Hepatocyte (in vitro differentiated cells): Measurements from ENCODE around the gene SCFD2. TPM values are rescaled to one million over a fixed set of nuclear protein-coding genes. Genes with fewer than 3 reads are reported as not detected.

Experiments used
- DNase-seq: peaks from one replicate; pipeline ENCODE4 v3.0.0-alpha.2; 2016; ENCODE audit warnings: low spot score
- H2AFZ ChIP-seq: fragments of 200-600 bp; sonication (generic); 2 replicates; pipeline ENCODE4 v1.6.0; 2016; ENCODE audit warnings: antibody characterized with exemption, mild to moderate bottlenecking
- H3K27ac ChIP-seq: fragments of 200-600 bp; sonication (generic); 2 replicates; pipeline ENCODE4 v1.5.1; 2016; ENCODE audit warnings: mild to moderate bottlenecking
- H3K27me3 ChIP-seq: fragments of 200-600 bp; sonication (generic); 2 replicates; pipeline ENCODE4 v1.6.1; 2016
- H3K36me3 ChIP-seq: fragments of 200-600 bp; sonication (generic); replicated peaks from 2 replicates; pipeline ENCODE4 v1.5.1; 2016; ENCODE audit warnings: low read depth; ENCODE audit not compliant: insufficient read depth
- H3K4me1 ChIP-seq: fragments of 200-600 bp; sonication (generic); 2 replicates; pipeline ENCODE4 v1.5.1; 2016; ENCODE audit warnings: mild to moderate bottlenecking, moderate library complexity; ENCODE audit not compliant: insufficient read depth
- H3K4me2 ChIP-seq: fragments of 200-600 bp; sonication (generic); 2 replicates; pipeline ENCODE4 v1.6.0; 2016
- H3K4me3 ChIP-seq: fragments of 200-600 bp; sonication (generic); 2 replicates; pipeline ENCODE4 v1.5.1; 2016; ENCODE audit warnings: mild to moderate bottlenecking
- H3K79me2 ChIP-seq: fragments of 200-600 bp; sonication (generic); 2 replicates; pipeline ENCODE4 v1.6.0; 2017; ENCODE audit warnings: mild to moderate bottlenecking
- H3K9me2 ChIP-seq: fragments of 200-600 bp; sonication (generic); replicated peaks from 2 replicates; pipeline ENCODE4 v1.6.0; 2017; ENCODE audit warnings: mild to moderate bottlenecking; ENCODE audit not compliant: insufficient read depth
- H3K9me3 ChIP-seq: fragments of 200-600 bp; sonication (generic); 2 replicates; pipeline ENCODE4 v1.5.1; 2016; ENCODE audit warnings: low read depth, mild to moderate bottlenecking
- H4K20me1 ChIP-seq: fragments of 200-600 bp; sonication (generic); 2 replicates; pipeline ENCODE4 v1.6.0; 2016; ENCODE audit warnings: mild to moderate bottlenecking; ENCODE audit not compliant: insufficient read depth, poor library complexity, severe bottlenecking
- CTCF ChIP-seq: fragments of 200-600 bp; sonication (generic); IDR thresholded peaks from 2 replicates; pipeline ENCODE4 v1.5.1; 2016; ENCODE audit warnings: antibody characterized with exemption, mild to moderate bottlenecking; ENCODE audit not compliant: poor library complexity
- EZH2 ChIP-seq: fragments of 200-600 bp; sonication (generic); IDR thresholded peaks from 2 replicates; pipeline ENCODE4 v1.6.1; 2016; ENCODE audit warnings: antibody characterized with exemption, mild to moderate bottlenecking, borderline replicate concordance
- EZH2phosphoT487 ChIP-seq: fragments of 200-600 bp; sonication (generic); IDR thresholded peaks from one replicate; pipeline ENCODE4 v1.6.1; 2018; ENCODE audit warnings: antibody characterized with exemption, mild to moderate bottlenecking, low read depth, moderate library complexity; ENCODE audit not compliant: unreplicated experiment, severe bottlenecking
- WGBS: methylation state at CpG from one replicate; pipeline ENCODE4 v1.1.6; 2016; ENCODE audit warnings: low lambda C conversion rate; ENCODE audit errors: missing lambda C conversion rate; 5-methylcytosine and 5-hydroxymethylcytosine counted together
- polyA plus RNA-seq: library from polyadenylated mRNA; unstranded; fragments of >200 nt; fragmentation: Nextera tagmentation; extraction: Ambion mirVana; gene quantifications from 2 replicates; pipeline ENCODE4 v1.2.1, GENCODE V29; 2016
- total RNA-seq: library from RNA; depleted of rRNA; stranded (reverse); fragments of >200 nt; gene quantifications from 2 replicates; pipeline ENCODE4 v1.2.3, GENCODE V29; 2014

Gene SCFD2
- total and polyA plus RNA-seq, 2 experiments from 2014 or later: 8.4 to 15.7 TPM

DNA sequence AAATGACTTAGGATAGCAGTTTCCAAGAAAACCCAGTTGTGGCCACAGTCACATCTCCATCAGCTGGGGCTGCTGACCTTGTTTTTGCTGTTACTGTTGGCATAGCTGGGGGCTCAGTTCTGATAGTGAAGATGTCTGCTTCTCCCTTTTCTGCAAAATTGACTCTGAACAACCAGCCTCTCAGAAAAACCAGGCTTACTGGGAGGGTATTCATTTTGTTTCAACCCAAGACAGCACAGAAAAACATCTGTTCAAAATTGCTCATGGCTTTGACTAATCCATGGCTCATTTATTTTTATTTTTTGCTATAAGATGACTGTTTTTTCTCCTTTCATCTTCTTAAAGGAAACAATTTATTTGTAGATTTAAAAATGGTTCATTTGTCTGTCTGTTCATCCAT lies 450.7 kb downstream of the SCFD2 start:
- Histone ChIP-seq H3K27ac (peak overlapping the region; percentile 78), H3K4me1 (peaks cover 44% of the 10 kb centered on the region), H3K36me3 (no peaks in the 10 kb centered on the region), H3K79me2 (no peaks in the 10 kb centered on the region), H3K4me3 (no peak overlapping the region), H3K9me2 (no peaks in the 10 kb centered on the region), H3K4me2 (no peak overlapping the region), H2AFZ (no peak overlapping the region), H3K9me3 (no peaks in the 10 kb centered on the region), H4K20me1 (no peaks in the 10 kb centered on the region), H3K27me3 (no peaks in the 10 kb centered on the region)
- no peak for TF ChIP-seq EZH2
- no peak for TF ChIP-seq CTCF
- TF ChIP-seq EZH2phosphoT487: no peak
- DNase-seq: no peak

DNA sequence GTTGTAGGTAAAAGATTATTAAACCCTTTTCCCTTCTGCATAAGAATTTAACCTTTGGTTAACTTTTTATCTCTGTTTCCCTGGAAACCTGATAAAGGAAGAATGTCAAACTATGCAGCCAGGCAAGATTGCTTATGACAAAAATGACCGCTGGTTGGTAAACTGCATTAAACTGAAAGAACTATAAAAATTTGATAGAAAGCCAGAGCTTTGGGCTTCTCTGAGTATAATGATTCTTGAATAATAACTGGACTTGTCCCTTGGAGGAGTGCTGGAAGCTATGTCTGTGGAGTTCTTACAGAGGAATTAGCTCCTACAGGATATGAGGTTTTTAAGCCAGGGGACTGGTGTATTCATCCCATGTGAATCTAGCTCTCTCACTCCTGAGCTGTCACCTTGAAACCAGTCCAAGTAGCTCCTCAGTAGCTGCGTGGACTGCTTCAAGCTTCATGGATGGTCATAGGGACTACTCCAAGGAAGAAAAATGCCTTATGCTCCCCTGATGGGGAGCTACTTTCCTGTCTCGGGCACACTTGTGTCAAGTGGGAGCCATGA lies 451.7 kb downstream of the SCFD2 start:
- WGBS: 28% methylated on average over 3 of the region's 3 CpGs
- peak overlapping the region; percentile 61 for H3K4me2 ChIP-seq

DNA sequence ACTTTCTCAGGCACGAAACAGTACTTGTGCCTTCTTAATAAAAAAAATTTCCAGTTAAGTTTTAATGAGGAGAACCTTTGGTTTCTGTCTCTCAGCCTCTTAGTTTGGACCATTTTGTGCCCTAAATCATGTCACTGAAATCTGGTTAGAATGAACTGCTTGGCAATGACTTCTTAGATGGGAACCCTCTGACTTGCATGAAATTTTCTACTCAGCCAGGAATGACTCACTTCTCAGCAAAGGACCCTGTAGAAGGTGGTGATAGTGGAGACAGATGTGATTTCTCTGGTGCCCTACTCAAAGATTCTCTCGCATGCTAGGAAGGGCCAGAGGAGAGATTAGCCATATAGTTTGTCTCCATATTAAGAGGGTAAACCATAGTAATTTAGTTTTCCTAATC lies 453.3 kb downstream of the SCFD2 start:
- Histone ChIP-seq H3K27me3 (no peaks in the 10 kb centered on the region), H3K4me1 (peaks cover 49% of the 10 kb centered on the region), H4K20me1 (no peaks in the 10 kb centered on the region), H2AFZ (no peak overlapping the region), H3K4me3 (no peak overlapping the region), H3K79me2 (no peaks in the 10 kb centered on the region), H3K4me2 (no peak overlapping the region), H3K36me3 (no peaks in the 10 kb centered on the region), H3K27ac (peak overlapping the region; percentile 78), H3K9me2 (no peaks in the 10 kb centered on the region), H3K9me3 (no peaks in the 10 kb centered on the region)
- 90% methylated on average over 2 of the region's 2 CpGs for WGBS
- no peak for TF ChIP-seq CTCF
- no peak for TF ChIP-seq EZH2
- TF ChIP-seq EZH2phosphoT487: no peak
- DNase-seq: no peak

More for the DNA sequence above, 451.7 kb downstream of the SCFD2 start:
- no peak overlapping the region for H2AFZ ChIP-seq
- H3K4me3 ChIP-seq: no peak overlapping the region
- no peaks in the 10 kb centered on the region for H3K36me3 ChIP-seq
- no peaks in the 10 kb centered on the region for H3K79me2 ChIP-seq
- peak overlapping the region; percentile 78 for H3K27ac ChIP-seq
- peak; percentile 49 for DNase-seq
- peaks cover 44% of the 10 kb centered on the region for H3K4me1 ChIP-seq
- H3K27me3 ChIP-seq: no peaks in the 10 kb centered on the region
- H3K9me2 ChIP-seq: no peaks in the 10 kb centered on the region
- TF ChIP-seq EZH2phosphoT487 (no peak), CTCF (no peak), EZH2 (no peak)
- no peaks in the 10 kb centered on the region for H3K9me3 ChIP-seq
- no peaks in the 10 kb centered on the region for H4K20me1 ChIP-seq
